A549 (cell line): ENCODE measurements around the gene NRSN2. TPM values are rescaled to one million over a fixed set of nuclear protein-coding genes. Genes with fewer than 3 reads are reported as not detected.

Experiments
- ATAC-seq, 2 experiments: fragments of 200-7000 bp in 1 of 2; fragments of >200 bp in 1 of 2; cut with Nextera tagmentation in 1 of 2; cut with Tn5 transposase in 1 of 2; 3 replicates each; pipeline versions ENCODE4 v1.8.0 to v1.9.1; 2018 to 2020; ENCODE audit warnings: mild to moderate bottlenecking in 1 of 2, moderate library complexity in 1 of 2
- CTCF ChIA-PET: fragments of 300-600 bp; sonication (Branson Sonifier 250); formaldehyde crosslinking; extraction: SDS; loops from one replicate; lab custom pipeline; 2021; ENCODE audit warnings: antibody characterized with exemption, inconsistent platforms; lab: Yijun Ruan, JAX
- POLR2A ChIA-PET: fragments of 350-600 bp; formaldehyde crosslinking; extraction: SDS; loops from one replicate; lab custom pipeline; 2021; ENCODE audit warnings: antibody characterized with exemption, inconsistent platforms; lab: Yijun Ruan, JAX
- DNase-seq, 2 experiments: peaks; one replicate each; pipeline versions ENCODE4 v3.0.0 to v3.0.0-alpha.2; 2011 to 2016; ENCODE audit warnings: low read depth in 1 of 2, low spot score in 1 of 2
- FAIRE-seq: peaks from 2 replicates; lab custom pipeline; 2011; peaks lifted over from hg19 to GRCh38; lab: Jason Lieb, UNC
- H3K27ac ChIP-seq, 2 experiments: fragments of >200 bp; sonication (Bioruptor Twin); formaldehyde crosslinking; 3 replicates each; pipeline ENCODE4 v1.5.1; 2016 to 2017
- H3K4me1 ChIP-seq: fragments of >200 bp; sonication (Bioruptor Twin); formaldehyde crosslinking; 3 replicates; pipeline ENCODE4 v1.6.1; 2016
- H3K4me2 ChIP-seq: fragments of >200 bp; sonication (Bioruptor Twin); formaldehyde crosslinking; 3 replicates; pipeline ENCODE4 v1.6.1; 2016
- H3K4me3 ChIP-seq: fragments of >200 bp; sonication (Bioruptor Twin); formaldehyde crosslinking; 3 replicates; pipeline ENCODE4 v1.5.1; 2016
- H3K9me3 ChIP-seq: fragments of >200 bp; sonication (Bioruptor Twin); formaldehyde crosslinking; 3 replicates; pipeline ENCODE4 v1.6.1; 2016
- ATOH8 ChIP-seq: fragments of 250-450 bp; sonication (Bioruptor Pico); IDR thresholded peaks from 2 replicates; pipeline ENCODE4 v1.5.0; 2020; ENCODE audit warnings: low read depth, mild to moderate bottlenecking, moderate library complexity
- BCL3 ChIP-seq: fragments of >200 bp; sonication (Bioruptor Twin); formaldehyde crosslinking; IDR thresholded peaks from 3 replicates; pipeline ENCODE4 v1.6.1; 2016
- CBX2 ChIP-seq: fragments of 200-600 bp; sonication (generic); IDR thresholded peaks from 2 replicates; pipeline ENCODE4 v1.6.1; 2016; ENCODE audit warnings: low read depth, mild to moderate bottlenecking, borderline replicate concordance
- CHD4 ChIP-seq: fragments of 200-600 bp; sonication (generic); IDR thresholded peaks from 2 replicates; pipeline ENCODE4 v1.6.1; 2016; ENCODE audit warnings: antibody characterized with exemption, mild to moderate bottlenecking, borderline replicate concordance
- EHF ChIP-seq: fragments of 250-450 bp; sonication (Bioruptor Pico); IDR thresholded peaks from 2 replicates; pipeline ENCODE4 v1.5.0; 2020; ENCODE audit warnings: mild to moderate bottlenecking
- EHMT2 ChIP-seq: fragments of 200-600 bp; sonication (generic); IDR thresholded peaks from 2 replicates; pipeline ENCODE4 v1.6.1; 2016; ENCODE audit warnings: antibody characterized with exemption, low read depth, mild to moderate bottlenecking, moderate library complexity
- ELK1 ChIP-seq: fragments of 150-350 bp; IDR thresholded peaks from 2 replicates; pipeline ENCODE4 v1.6.1; 2014; ENCODE audit warnings: low read depth, mild to moderate bottlenecking, low read length
- GATA3 ChIP-seq: IDR thresholded peaks from 2 replicates; pipeline ENCODE4 v1.6.1; 2012; ENCODE audit warnings: borderline replicate concordance
- HEYL ChIP-seq: fragments of 250-450 bp; sonication (Bioruptor Pico); IDR thresholded peaks from 2 replicates; pipeline ENCODE4 v1.8.0; 2021; ENCODE audit warnings: mild to moderate bottlenecking, moderate library complexity
- HMGXB4 ChIP-seq: fragments of 250-450 bp; sonication (Bioruptor Pico); IDR thresholded peaks from 2 replicates; pipeline ENCODE4 v1.5.0; 2021; ENCODE audit warnings: mild to moderate bottlenecking, moderate library complexity, borderline replicate concordance
- HOXA7 ChIP-seq: fragments of 250-450 bp; sonication (Bioruptor Pico); IDR thresholded peaks from 2 replicates; pipeline ENCODE4 v1.5.0; 2020; ENCODE audit warnings: mild to moderate bottlenecking, moderate library complexity
- JUN ChIP-seq, 2 experiments: fragments of >200 bp; sonication (Bioruptor Twin); formaldehyde crosslinking; IDR thresholded peaks; 2 replicates in 1 of 2; 3 replicates in 1 of 2; pipeline ENCODE4 v1.6.1; 2016 to 2017
- JUNB ChIP-seq: fragments of >200 bp; sonication (Bioruptor Twin); formaldehyde crosslinking; IDR thresholded peaks from 2 replicates; pipeline ENCODE4 v1.6.1; 2016
- MYC ChIP-seq: IDR thresholded peaks from 2 replicates; pipeline ENCODE4 v1.6.1; 2012; ENCODE audit warnings: mild to moderate bottlenecking, inconsistent platforms, low read length, improper control_type of control experiment, borderline replicate concordance
- RAD21 ChIP-seq, 2 experiments: fragments of >200 bp in 1 of 2; sonication (Bioruptor Twin) in 1 of 2; formaldehyde crosslinking in 1 of 2; IDR thresholded peaks in 1 of 2; conservative IDR thresholded peaks in 1 of 2; 2 replicates in 1 of 2; 3 replicates in 1 of 2; pipeline ENCODE4 v1.6.1; 2012 to 2018; ENCODE audit warnings: inconsistent platforms in 1 of 2
- RNF2 ChIP-seq: fragments of 200-600 bp; sonication (generic); IDR thresholded peaks from 2 replicates; pipeline ENCODE4 v1.6.1; 2016; ENCODE audit warnings: low read depth, mild to moderate bottlenecking, antibody characterized with exemption, moderate library complexity, borderline replicate concordance
- TP53 ChIP-seq: fragments of 250-450 bp; sonication (Bioruptor Pico); IDR thresholded peaks from 2 replicates; pipeline ENCODE4 v1.5.0; 2021; ENCODE audit warnings: mild to moderate bottlenecking, moderate library complexity
- USF2 ChIP-seq: fragments of 450-650 bp; IDR thresholded peaks from 2 replicates; pipeline ENCODE4 v1.6.1; 2014; ENCODE audit warnings: antibody characterized with exemption
- ZNF302 ChIP-seq: fragments of 250-450 bp; sonication (Bioruptor Pico); IDR thresholded peaks from 2 replicates; pipeline ENCODE4 v1.9.0; 2021; ENCODE audit warnings: inconsistent platforms, mild to moderate bottlenecking, moderate library complexity
- WGBS: methylation state at CpG from one replicate; pipeline ENCODE4 v1.1.6; 2017; ENCODE audit errors: missing lambda C conversion rate; 5-methylcytosine and 5-hydroxymethylcytosine counted together
- polyA plus RNA-seq, 4 experiments: library from polyadenylated mRNA; depleted of rRNA in 3 of 4; stranded (reverse); fragments of >200 nt; fragmentation: RNase III in 1 of 4; extraction: RNeasy Plus Mini Kit Qiagen cat#74134 plus additional on column Dnase treatment in 1 of 4; gene quantifications; 2 replicates in 3 of 4; 3 replicates in 1 of 4; pipeline ENCODE4 v1.2.3, GENCODE V29; 2011 to 2017

Gene NRSN2
- polyA plus RNA-seq, 2 of the 4 experiments (the other 2 are of a cell fraction): 47.5 to 74.8 TPM

- TF ChIP-seq TP53 (CRISPR knock-in tag) (no peak), CBX2 (no peak), JUN (IDR thresholded peaks at IDR 0.05) (peak; percentile 96 to 97; a peak in 3 of 5 replicates)
Measured at GRCh38 chr20:401682-402495, 55.0 kb downstream of the NRSN2 start (continued).

GRCh38 chr20:402496-402885 lies 55.6 kb downstream of the NRSN2 start:
- WGBS: 91% methylated on average over 2 of the region's 2 CpGs
- TF ChIP-seq ZNF302 (CRISPR knock-in tag) (no peak), ATOH8 (CRISPR knock-in tag) (no peak), MYC (no peak), JUN (IDR thresholded peaks at IDR 0.05) (no peak), RNF2 (no peak), BCL3 (no peak)
- TF ChIP-seq, all 56 proteins: peak for 0
- DNase-seq (no peak), ATAC-seq (no peak), FAIRE-seq (no peak)
- CTCF ChIA-PET: interaction anchor here (0.8 to 15.4 kb wide), 10 partner anchors 10 to 136 kb away, joined by 3 to 160 read pairs (median 6); partner anchors contain the start of gene TRIB3
- H3K27ac ChIP-seq: peak overlapping the region; percentile 93 to 99
- H3K4me3 ChIP-seq: no peak overlapping the region
- H3K9me3 ChIP-seq: peaks cover 15% of the 10 kb centered on the region
- peak overlapping the region; percentile 65 for H3K4me2 ChIP-seq
- H3K4me1 ChIP-seq: peaks cover 42% of the 10 kb centered on the region
- POLR2A ChIA-PET: interaction anchor here (5.6 kb wide), 1 partner anchor 18 kb away, joined by 106 read pairs; the partner anchor contains the start of gene TRIB3

- Histone ChIP-seq H3K4me1 (peaks cover 42% of the 10 kb centered on the region), H3K4me2 (no peak overlapping the region; the same call in 1 of the 3 replicates), H3K27ac (peak overlapping the region; percentile 93 to 99), H3K9me3 (peaks cover 15% of the 10 kb centered on the region), H3K4me3 (no peak overlapping the region)
- DNase-seq: no peak
- no peak for ATAC-seq
- WGBS: 82% methylated on average over 6 of the region's 6 CpGs
- ChIA-PET POLR2A (interaction anchor here (5.6 kb wide), 1 partner anchor 19 kb away, joined by 106 read pairs; the partner anchor contains the start of gene TRIB3), CTCF (interaction anchor here (0.8 to 15.4 kb wide), 12 partner anchors 10 to 136 kb away, joined by 3 to 160 read pairs (median 4); partner anchors contain the start of gene TRIB3)
- TF ChIP-seq TP53 (CRISPR knock-in tag) (no peak), CHD4 (no peak), EHMT2 (no peak), CBX2 (no peak), ATOH8 (CRISPR knock-in tag) (no peak), EHF (CRISPR knock-in tag) (no peak), HOXA7 (CRISPR knock-in tag) (no peak), ZNF302 (CRISPR knock-in tag) (no peak), USF2 (no peak), GATA3 (no peak), JUNB (no peak; the same call in 1 of the 2 replicates), RAD21 (conservative IDR thresholded peaks at IDR 0.05 in 1 of 2, IDR thresholded peaks at IDR 0.05 in 1 of 2) (no peak), ELK1 (no peak), HMGXB4 (CRISPR knock-in tag) (no peak), RNF2 (no peak), HEYL (no peak)
- no peak for FAIRE-seq
Measured at GRCh38 chr20:402898-403581, 56.1 kb downstream of the NRSN2 start.
